GM19463 (cell line): Measurements from ENCODE around the gene OR9Q2.
"Not testable (repeated sequence)": the region's sequence is repeated elsewhere in the genome, so short reads cannot be mapped to it uniquely, and the experiment has no call there.

Experiments used
- ATAC-seq: cut with Tn5 transposase; IDR thresholded peaks from one replicate; pipeline ENCODE4 v1.9.1; 2021; ENCODE audit warnings: mild to moderate bottlenecking, moderate library complexity; ENCODE audit not compliant: unreplicated experiment

OR9Q2 gene

GRCh38 chr11:58188770-58189169 is at the start of gene OR9Q2:
Gene OR9Q2, plus strand, starts transcription at chr11:58189070. Its CDS starts 1,421 bp downstream, at chr11:58190491.
- ATAC-seq = no peak

GRCh38 chr11:58142761-58143160 is 46.1 kb upstream of the OR9Q2 start:
- ATAC-seq = no peak

GRCh38 chr11:58152781-58153180 is 36.1 kb upstream of the OR9Q2 start:
- no peak for ATAC-seq

GRCh38 chr11:58164389-58164788 is 24.5 kb upstream of the OR9Q2 start:
- ATAC-seq = no peak

- no peak for ATAC-seq
These were observed 23.9 kb upstream of the OR9Q2 start for GRCh38 chr11:58164990-58165389.

GRCh38 chr11:58165504-58166106 is 23.3 kb upstream of the OR9Q2 start:
- no peak for ATAC-seq

- ATAC-seq = no peak
These were observed 11.3 kb upstream of the OR9Q2 start for GRCh38 chr11:58177409-58178054.

GRCh38 chr11:58178444-58178843 is 10.4 kb upstream of the OR9Q2 start:
- no peak for ATAC-seq

- no peak for ATAC-seq
These were observed 9.2 kb upstream of the OR9Q2 start for GRCh38 chr11:58179648-58180047.

GRCh38 chr11:58186938-58187337 is 1.9 kb upstream of the OR9Q2 start:
- ATAC-seq = no peak

- no peak for ATAC-seq
These were observed 3.4 kb downstream of the OR9Q2 start for GRCh38 chr11:58192229-58192628.

GRCh38 chr11:58193391-58193790 is 4.5 kb downstream of the OR9Q2 start:
- ATAC-seq = no peak

- ATAC-seq = no peak
These were observed 7.1 kb downstream of the OR9Q2 start for GRCh38 chr11:58195939-58196338.

GRCh38 chr11:58199271-58199670 is 10.4 kb downstream of the OR9Q2 start:
- no peak for ATAC-seq

GRCh38 chr11:58204042-58204441 is 15.2 kb downstream of the OR9Q2 start, which contains the start of gene OR1S2:
Gene OR1S2, minus strand, starts transcription at chr11:58204142. Its CDS starts 0 bp downstream, at chr11:58204142.
- no peak for ATAC-seq

GRCh38 chr11:58212420-58212819 is 23.6 kb downstream of the OR9Q2 start, which contains the start of gene OR1S1:
Gene OR1S1, plus strand, starts transcription at chr11:58212720.
- ATAC-seq = not testable (repeated sequence)

GRCh38 chr11:58216476-58216875 is 27.6 kb downstream of the OR9Q2 start:
- ATAC-seq = no peak

- no peak for ATAC-seq
These were observed 33.9 kb downstream of the OR9Q2 start for GRCh38 chr11:58222721-58223120.

GRCh38 chr11:58227956-58228615 is 39.2 kb downstream of the OR9Q2 start:
- no peak for ATAC-seq
